ENCODE results near the gene IL23R. TPM values are rescaled to one million over a fixed set of nuclear protein-coding genes. Genes with fewer than 3 reads are reported as not detected.

Gene IL23R
- total and polyA plus RNA-seq, 2 experiments from 2014 or later = not detected

DNA sequence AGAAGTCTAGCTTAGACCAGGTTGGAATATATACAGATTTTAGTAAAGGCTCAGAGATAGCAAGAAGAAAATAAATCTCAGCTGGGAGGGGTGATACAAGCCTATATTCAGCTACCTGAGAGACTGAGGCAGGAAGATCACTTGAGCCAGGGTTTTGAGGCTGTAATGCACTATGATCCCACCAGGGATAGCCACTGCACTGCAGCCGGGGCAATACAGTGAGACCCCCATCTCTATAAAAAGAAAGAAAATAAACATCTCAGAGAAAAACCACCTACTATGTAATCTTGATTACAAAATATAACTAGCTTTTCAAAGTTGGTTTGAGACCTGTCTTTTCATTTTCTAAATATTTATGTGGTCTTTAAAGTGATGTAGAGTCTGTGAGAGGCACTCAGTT lies 47.7 kb downstream of the IL23R start:
- Histone ChIP-seq H3K4me3 (no peak overlapping the region), H3K4me1 (ENCODE audit: low read depth) (peaks cover 13% of the 10 kb centered on the region), H3K27ac (no peak overlapping the region), H3K36me3 (no peaks in the 10 kb centered on the region), H3K27me3 (no peaks in the 10 kb centered on the region), H3K9me3 (ENCODE audit: low read depth) (no peaks in the 10 kb centered on the region)
- no peak for DNase-seq (ENCODE audit: low read depth in 1 of 2, low spot score in 1 of 2)
- no peak for TF ChIP-seq CTCF (IDR thresholded peaks at IDR 0.05; ENCODE audit: low read depth, low read length)

GRCh38 chr1:67214420-67215174 lies 48.3 kb downstream of the IL23R start:
- H3K27ac ChIP-seq = no peak overlapping the region
- peaks cover 13% of the 10 kb centered on the region for H3K4me1 ChIP-seq (ENCODE audit: low read depth)
- no peaks in the 10 kb centered on the region for H3K36me3 ChIP-seq
- DNase-seq (ENCODE audit: low read depth in 1 of 2, low spot score in 1 of 2) = peak; percentile 28 to 37
- H3K9me3 ChIP-seq (ENCODE audit: low read depth) = no peaks in the 10 kb centered on the region
- TF ChIP-seq CTCF (IDR thresholded peaks at IDR 0.05; ENCODE audit: low read depth, low read length) = peak; percentile 65
- no peaks in the 10 kb centered on the region for H3K27me3 ChIP-seq
- H3K4me3 ChIP-seq = no peak overlapping the region

GRCh38 chr1:67216401-67216800 lies 50.1 kb downstream of the IL23R start:
- H3K4me1 ChIP-seq (ENCODE audit: low read depth) = peaks cover 13% of the 10 kb centered on the region
- H3K27me3 ChIP-seq = no peaks in the 10 kb centered on the region
- DNase-seq (ENCODE audit: low read depth in 1 of 2, low spot score in 1 of 2) = no peak
- no peak overlapping the region for H3K27ac ChIP-seq
- H3K36me3 ChIP-seq = no peaks in the 10 kb centered on the region
- no peak for TF ChIP-seq CTCF (IDR thresholded peaks at IDR 0.05; ENCODE audit: low read depth, low read length)
- H3K9me3 ChIP-seq (ENCODE audit: low read depth) = no peaks in the 10 kb centered on the region
- H3K4me3 ChIP-seq = no peak overlapping the region

- no peak for DNase-seq (ENCODE audit: low read depth in 1 of 2, low spot score in 1 of 2)
- peak overlapping the region; percentile 18 for H3K27ac ChIP-seq
- H3K4me1 ChIP-seq (ENCODE audit: low read depth) = peaks cover 13% of the 10 kb centered on the region
- TF ChIP-seq CTCF (IDR thresholded peaks at IDR 0.05; ENCODE audit: low read depth, low read length) = no peak
- H3K9me3 ChIP-seq (ENCODE audit: low read depth) = no peaks in the 10 kb centered on the region
- no peaks in the 10 kb centered on the region for H3K27me3 ChIP-seq
- H3K36me3 ChIP-seq = no peaks in the 10 kb centered on the region
- no peak overlapping the region for H3K4me3 ChIP-seq
Observed at GRCh38 chr1:67217417-67217816, 51.2 kb downstream of the IL23R start.

DNA sequence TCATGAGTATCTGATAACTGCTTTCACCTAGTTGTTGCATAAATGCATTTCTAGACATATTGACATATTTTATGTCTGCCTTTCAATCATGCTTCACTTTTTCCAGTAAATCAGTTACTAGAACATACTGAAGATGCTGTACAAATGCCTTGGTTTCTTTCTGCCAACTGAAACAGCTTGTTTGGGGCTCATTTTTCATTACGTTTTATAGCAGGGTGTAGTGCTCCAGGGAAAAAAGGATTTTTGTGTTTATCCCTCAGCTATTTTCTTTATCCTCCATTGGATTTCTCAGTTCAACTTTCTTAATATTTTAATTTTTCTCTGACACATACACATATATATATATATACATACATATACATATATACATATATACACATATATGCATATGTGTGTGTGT lies 51.7 kb downstream of the IL23R start:
- DNase-seq (ENCODE audit: low read depth in 1 of 2, low spot score in 1 of 2) = no peak
- Histone ChIP-seq H3K27ac (no peak overlapping the region), H3K27me3 (no peaks in the 10 kb centered on the region), H3K4me3 (no peak overlapping the region), H3K36me3 (no peaks in the 10 kb centered on the region), H3K4me1 (ENCODE audit: low read depth) (peaks cover 13% of the 10 kb centered on the region), H3K9me3 (ENCODE audit: low read depth) (no peaks in the 10 kb centered on the region)
- TF ChIP-seq CTCF (IDR thresholded peaks at IDR 0.05; ENCODE audit: low read depth, low read length) = no peak

All from cardiac muscle cell (in vitro differentiated cells and primary cell).